Transverse colon (tissue), 4 donors: ENCODE results near the gene ACTA2. TPM values are rescaled to one million over a fixed set of nuclear protein-coding genes. Genes with fewer than 3 reads are reported as not detected.
A peak's percentile ranks its signal among the peaks of the same experiment; 100 is the strongest.

Experiments used
- DNase-seq: peaks from one replicate; pipeline ENCODE4 v3.0.0-alpha.2; 2019
- H3K27ac ChIP-seq, 4 donors: fragments of 200-600 bp; sonication (generic); 2 replicates each; pipeline ENCODE4 v1.5.1; 2016 to 2018; ENCODE audit warnings: inconsistent platforms in 4 of 4
- H3K27me3 ChIP-seq: fragments of 200-600 bp; sonication (generic); 2 replicates; pipeline ENCODE4 v1.5.1; 2017; ENCODE audit warnings: inconsistent platforms
- H3K36me3 ChIP-seq, 4 donors: fragments of 200-600 bp; sonication (generic); 2 replicates each; pipeline ENCODE4 v1.5.1; 2017 to 2019; ENCODE audit warnings: inconsistent platforms in 4 of 4
- H3K4me1 ChIP-seq, 4 donors: fragments of 200-600 bp; sonication (generic); 2 replicates each; pipeline ENCODE4 v1.5.1; 2017 to 2020; ENCODE audit warnings: inconsistent platforms in 4 of 4
- H3K4me3 ChIP-seq, 4 donors: fragments of 200-600 bp; sonication (generic); 1 replicate in 1 of 4; 2 replicates in 3 of 4; pipeline versions ENCODE4 v1.5.1 to v1.6.1; 2017 to 2019; ENCODE audit warnings: inconsistent platforms in 4 of 4
- H3K9me3 ChIP-seq, 2 donors: fragments of 200-600 bp; sonication (generic); 2 replicates each; pipeline ENCODE4 v1.5.1; 2017 to 2019; ENCODE audit warnings: inconsistent platforms in 2 of 2
- EP300 ChIP-seq: sonication (generic); formaldehyde crosslinking; IDR thresholded peaks from one replicate; pipeline ENCODE4 v1.6.1; 2017; ENCODE audit warnings: antibody characterized with exemption, low read depth
- POLR2A ChIP-seq: fragments of 450-650 bp; IDR thresholded peaks from one replicate; pipeline ENCODE4 v1.6.1; 2016; ENCODE audit warnings: antibody characterized with exemption, mild to moderate bottlenecking, moderate library complexity
- POLR2AphosphoS5 ChIP-seq, 3 donors: sonication (generic); formaldehyde crosslinking; IDR thresholded peaks; one replicate each; pipeline ENCODE4 v1.6.1; 2016; ENCODE audit warnings: antibody characterized with exemption in 3 of 3
- WGBS, 2 donors: methylation state at CpG; one replicate each; pipeline ENCODE4 v1.1.5; 2018; ENCODE audit warnings: low coverage in 1 of 2; 5-methylcytosine and 5-hydroxymethylcytosine counted together
- in situ Hi-C, 4 donors: fragments of 200-750 bp; cut with MboI; loops; one replicate each; pipeline versions ENCODE4 v1.15.0 to v1.15.1; 2017; ENCODE audit warnings: low sequenced_read_pairs in 3 of 4, low pct_ligation_motif_present in 1 of 4, low pct_unique_long_range_greater_than_20kb in 1 of 4
- intact Hi-C: fragments of 100-400 bp; cut with DNase I; formaldehyde crosslinking; loops from one replicate; pipeline ENCODE4 v1.15.1; 2023; ENCODE audit warnings: low total_unique reads
- total RNA-seq, 4 donors: library from RNA; depleted of rRNA; stranded (reverse); fragments of >200 nt; gene quantifications; one replicate each; pipeline ENCODE4 v1.1.0, GENCODE V29; 2016
- TF ChIP-seq, protein P1 (sequence below), 5 experiments: fragments of 200-600 bp in 3 of 5; fragments of 450-650 bp in 2 of 5; sonication (generic) in 3 of 5; IDR thresholded peaks; 1 replicate in 2 of 5; 2 replicates in 3 of 5; pipeline ENCODE4 v1.5.1; 2016 to 2017; ENCODE audit warnings: antibody characterized with exemption in 5 of 5, inconsistent platforms in 3 of 5, mild to moderate bottlenecking in 2 of 5, moderate library complexity in 1 of 5

Gene ACTA2
- total RNA-seq: 1,000 to 10,000 TPM in 1 of 4 donors, 100 to 1,000 TPM in 3; 403 to 1,827 (median 457) TPM

DNA sequence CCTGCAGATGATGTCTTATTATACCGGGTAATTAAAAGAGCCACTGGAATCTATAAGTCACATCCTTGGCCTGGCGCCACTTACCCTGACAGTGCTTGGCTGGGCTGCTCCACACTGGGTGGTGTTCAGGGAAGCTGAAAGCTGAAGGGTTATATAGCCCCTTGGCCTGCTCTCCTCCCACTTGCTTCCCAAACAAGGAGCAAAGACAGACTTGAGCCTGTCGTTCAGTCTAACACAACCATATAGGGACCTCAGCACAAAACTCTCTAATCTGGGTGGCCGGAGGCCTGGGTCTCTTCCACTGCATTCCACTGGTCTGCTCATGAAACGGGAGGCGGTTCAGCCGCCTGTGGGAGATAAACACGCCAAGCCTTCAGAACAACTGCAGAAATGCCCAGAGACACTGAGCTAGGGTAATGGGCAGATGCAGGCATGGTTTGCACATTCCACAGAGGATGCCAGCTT lies at the start of gene ACTA2:
Gene ACTA2 (minus strand): TSS at position 127 of the 465 bp plus-strand sequence. CDS start 3,843 bp downstream, outside the sequence.
- 72 to 89% methylated on average over 2 to 8 of the region's 8 CpGs for WGBS, 2 donors
- in situ Hi-C loops (no loop called here), intact Hi-C loops (no loop called here)
- Histone ChIP-seq H3K36me3 (no peaks in the 10 kb centered on the region), H3K27me3 (no peaks in the 10 kb centered on the region), H3K9me3 (no peaks in the 10 kb centered on the region), H3K4me1 (peaks cover 0 to 23% (median 0%) of the 10 kb centered on the region in 4 donors), H3K27ac (peak within 1 kb of the TSS; percentile 77 to 88 (median 84)), H3K4me3 (peak within 1 kb of the TSS; percentile 10 to 38 (median 31))
- DNase-seq: peak; percentile 55
- TF ChIP-seq POLR2AphosphoS5 (IDR thresholded peaks at IDR 0.05) (peak; percentile 95 to 98 (median 96)), POLR2A (peak; percentile 66)
- TF ChIP-seq, protein P1, sequence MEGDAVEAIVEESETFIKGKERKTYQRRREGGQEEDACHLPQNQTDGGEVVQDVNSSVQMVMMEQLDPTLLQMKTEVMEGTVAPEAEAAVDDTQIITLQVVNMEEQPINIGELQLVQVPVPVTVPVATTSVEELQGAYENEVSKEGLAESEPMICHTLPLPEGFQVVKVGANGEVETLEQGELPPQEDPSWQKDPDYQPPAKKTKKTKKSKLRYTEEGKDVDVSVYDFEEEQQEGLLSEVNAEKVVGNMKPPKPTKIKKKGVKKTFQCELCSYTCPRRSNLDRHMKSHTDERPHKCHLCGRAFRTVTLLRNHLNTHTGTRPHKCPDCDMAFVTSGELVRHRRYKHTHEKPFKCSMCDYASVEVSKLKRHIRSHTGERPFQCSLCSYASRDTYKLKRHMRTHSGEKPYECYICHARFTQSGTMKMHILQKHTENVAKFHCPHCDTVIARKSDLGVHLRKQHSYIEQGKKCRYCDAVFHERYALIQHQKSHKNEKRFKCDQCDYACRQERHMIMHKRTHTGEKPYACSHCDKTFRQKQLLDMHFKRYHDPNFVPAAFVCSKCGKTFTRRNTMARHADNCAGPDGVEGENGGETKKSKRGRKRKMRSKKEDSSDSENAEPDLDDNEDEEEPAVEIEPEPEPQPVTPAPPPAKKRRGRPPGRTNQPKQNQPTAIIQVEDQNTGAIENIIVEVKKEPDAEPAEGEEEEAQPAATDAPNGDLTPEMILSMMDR (IDR thresholded peaks at IDR 0.05): no peak

DNA sequence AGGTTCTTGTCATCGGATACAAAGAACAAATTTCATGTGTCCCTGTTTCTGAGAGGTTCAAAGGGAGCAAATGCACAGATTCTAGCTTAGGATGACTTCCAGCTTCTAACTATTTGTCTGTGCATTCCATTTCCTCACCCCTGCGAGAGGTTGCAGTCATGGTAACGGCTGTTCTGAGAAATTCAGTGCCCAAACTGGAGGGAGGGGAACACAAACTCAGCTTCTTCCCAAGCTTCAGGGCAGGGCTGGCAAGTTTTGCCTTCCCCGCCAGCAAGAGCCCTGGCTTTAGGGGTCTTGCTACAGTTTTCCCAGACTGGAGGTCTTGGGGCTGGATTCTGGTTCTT lies 49.1 kb upstream of the ACTA2 start:
- Histone ChIP-seq H3K27ac (peak overlapping the region; percentile 37 to 63 (median 60)), H3K4me1 (peaks cover 3 to 36% (median 19%) of the 10 kb centered on the region in 4 donors), H3K27me3 (no peaks in the 10 kb centered on the region), H3K9me3 (no peaks in the 10 kb centered on the region), H3K4me3 (no peak overlapping the region), H3K36me3 (peaks cover 0 to 12% (median 3%) of the 10 kb centered on the region in 4 donors)
- no peak for TF ChIP-seq POLR2A
- no peak for TF ChIP-seq EP300
- TF ChIP-seq, protein P1 (IDR thresholded peaks at IDR 0.05): no peak
- no peak for TF ChIP-seq POLR2AphosphoS5 (IDR thresholded peaks at IDR 0.05)
- WGBS, 2 donors: 66 to 92% methylated on average over 2 to 4 of the region's 4 CpGs
- intact Hi-C loops: no loop called here
- DNase-seq: no peak
- in situ Hi-C loops: no loop called here

DNA sequence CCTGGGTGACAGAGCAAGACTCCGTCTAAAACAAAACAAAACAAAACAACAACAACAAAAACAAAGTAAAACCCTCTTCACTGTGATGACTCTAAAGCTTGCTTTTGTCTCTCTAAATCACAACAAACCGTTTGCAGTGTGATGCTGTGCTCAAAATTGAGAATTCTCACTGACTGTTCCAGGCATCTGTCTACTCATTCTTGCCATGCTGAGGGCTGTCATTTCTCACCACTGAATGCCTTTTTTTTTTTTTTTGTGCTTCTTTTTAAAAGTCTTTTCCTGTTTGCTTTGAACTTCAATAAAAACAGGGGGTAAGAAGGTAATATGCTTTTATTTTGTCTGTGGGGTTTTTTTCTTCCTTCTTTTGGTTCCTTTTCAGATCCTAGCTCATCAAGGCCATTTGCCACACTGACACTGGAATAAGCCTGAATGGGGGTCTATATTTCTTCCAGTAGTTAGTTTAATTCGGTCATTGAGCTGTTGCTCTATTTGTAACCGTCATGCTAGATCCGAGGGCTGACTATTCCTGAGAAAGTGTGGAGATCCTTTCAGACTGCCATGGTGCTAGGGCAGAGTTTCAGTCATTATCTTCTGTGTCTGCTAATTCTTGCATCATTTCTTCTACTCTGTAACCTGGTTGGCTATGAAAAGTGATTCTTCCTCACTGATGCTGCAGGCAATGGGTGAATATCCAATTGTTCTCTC lies 48.6 kb upstream of the ACTA2 start:
- TF ChIP-seq, protein P1 (IDR thresholded peaks at IDR 0.05): no peak
- no peak for TF ChIP-seq EP300
- no peak for TF ChIP-seq POLR2A
- TF ChIP-seq POLR2AphosphoS5 (IDR thresholded peaks at IDR 0.05): no peak
- H3K9me3 ChIP-seq: no peaks in the 10 kb centered on the region
- peaks cover 0 to 12% (median 3%) of the 10 kb centered on the region in 4 donors for H3K36me3 ChIP-seq
- intact Hi-C loops: no loop called here
- in situ Hi-C loops: no loop called here
- no peaks in the 10 kb centered on the region for H3K27me3 ChIP-seq
- H3K4me1 ChIP-seq: peaks cover 4 to 37% (median 21%) of the 10 kb centered on the region in 4 donors
- WGBS, 2 donors: 35 to 56% methylated on average over 5 of the region's 5 CpGs
- no peak overlapping the region for H3K4me3 ChIP-seq
- DNase-seq: no peak
- peak overlapping the region; percentile 37 to 63 (median 60) for H3K27ac ChIP-seq

DNA sequence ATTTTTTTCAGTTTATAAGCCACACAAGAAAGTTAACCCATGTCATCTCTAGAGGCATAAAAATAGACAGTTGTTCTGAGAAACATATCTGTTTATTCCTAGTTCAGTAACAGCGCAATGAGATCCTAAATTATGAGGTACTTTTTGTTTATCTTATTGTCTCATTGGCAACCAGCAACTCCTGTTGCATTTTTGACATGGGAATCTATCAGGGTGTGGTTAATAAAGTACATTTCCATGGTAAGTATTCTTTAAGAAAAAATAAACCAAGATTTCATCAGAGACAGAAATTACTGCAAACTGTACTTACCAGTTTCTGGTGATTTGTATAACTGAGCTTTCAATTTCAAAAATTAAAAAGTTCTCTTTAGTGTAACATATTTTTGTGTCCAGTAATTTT lies 47.1 kb upstream of the ACTA2 start:
- TF ChIP-seq POLR2AphosphoS5 (IDR thresholded peaks at IDR 0.05): no peak
- no peak for TF ChIP-seq POLR2A
- TF ChIP-seq EP300: no peak
- TF ChIP-seq, protein P1 (IDR thresholded peaks at IDR 0.05): no peak
- in situ Hi-C loops (no loop called here), intact Hi-C loops (loop anchor here (10.0 kb wide), 2 partner anchors 165 to 295 kb away; no protein-coding TSS in a partner anchor)
- DNase-seq: no peak
- Histone ChIP-seq H3K9me3 (no peaks in the 10 kb centered on the region), H3K4me1 (peaks cover 6 to 50% (median 28%) of the 10 kb centered on the region in 4 donors), H3K27me3 (no peaks in the 10 kb centered on the region), H3K36me3 (peaks cover 0 to 12% (median 3%) of the 10 kb centered on the region in 4 donors), H3K27ac (peak overlapping the region; percentile 37 to 63 (median 60)), H3K4me3 (peak overlapping the region in 1 of 4 donors; percentile 17)
- WGBS, 2 donors: 53 to 67% methylated on average over 1 of the region's 1 CpG
